K562 (cell line): ENCODE measurements around the gene SOX6. TPM values are rescaled to one million over a fixed set of nuclear protein-coding genes. Genes with fewer than 3 reads are reported as not detected.

Source experiments
- ATF6 ChIP-seq: sonication (generic); formaldehyde crosslinking; IDR thresholded peaks from 2 replicates; pipeline ENCODE4 v1.4.0; 2020; ENCODE audit warnings: mild to moderate bottlenecking, missing genetic modification reagents
- BACH1 ChIP-seq: fragments of 200-800 bp; sonication (Bioruptor generic); IDR thresholded peaks from 2 replicates; pipeline ENCODE4 v1.6.1; 2016; ENCODE audit warnings: missing genetic modification characterization, missing compliant biosample characterization
- HEY1 ChIP-seq: fragments of 250-450 bp; sonication (Bioruptor Pico); IDR thresholded peaks from 2 replicates; pipeline ENCODE4 v1.5.0; 2020; ENCODE audit warnings: mild to moderate bottlenecking, moderate library complexity, borderline replicate concordance
- MBD1 ChIP-seq: fragments of 250-450 bp; sonication (Bioruptor Pico); IDR thresholded peaks from 2 replicates; pipeline ENCODE4 v1.8.0; 2022; ENCODE audit warnings: inconsistent platforms
- ZNF146 ChIP-seq: IDR thresholded peaks from one replicate; pipeline ENCODE4 v1.6.1; 2018; ENCODE audit warnings: missing compliant biosample characterization; ENCODE audit not compliant: unreplicated experiment
- ZNF212 ChIP-seq: fragments of 450-650 bp; formaldehyde crosslinking; IDR thresholded peaks from 2 replicates; pipeline ENCODE4 v1.4.0; 2020; ENCODE audit warnings: mild to moderate bottlenecking
- ZNF274 ChIP-seq: IDR thresholded peaks from 2 replicates; pipeline ENCODE4 v1.6.1; 2011; ENCODE audit warnings: low read depth, mild to moderate bottlenecking, low read length, moderate library complexity, borderline replicate concordance
- ZNF445 ChIP-seq: fragments of 250-450 bp; sonication (Bioruptor Pico); IDR thresholded peaks from 2 replicates; pipeline ENCODE4 v1.4.0; 2020; ENCODE audit warnings: low read depth, mild to moderate bottlenecking, moderate library complexity
- ZNF695 ChIP-seq: fragments of 450-650 bp; formaldehyde crosslinking; IDR thresholded peaks from 2 replicates; pipeline ENCODE4 v1.4.0; 2020; ENCODE audit warnings: mild to moderate bottlenecking, moderate library complexity
- polyA plus RNA-seq, 8 experiments: library from polyadenylated mRNA; depleted of rRNA in 4 of 8; stranded (reverse) in 5 of 8; unstranded in 3 of 8; fragments of >200 nt; fragmentation: Nextera tagmentation in 2 of 8; fragmentation: Illumina TruSeq in 1 of 8; extraction: Ambion mirVana in 2 of 8; extraction: Trizol in 1 of 8; gene quantifications; 2 replicates each; pipeline versions ENCODE4 v1.2.1 to v1.2.3, GENCODE V29; 2011 to 2014; ENCODE audit warnings: inconsistent platforms in 1 of 8, missing spikeins in 1 of 8
- total RNA-seq, 7 experiments: library from RNA; depleted of rRNA in 6 of 7; stranded (reverse); fragments of >200 nt in 6 of 7; fragmentation: Illumina TruSeq in 2 of 7; extraction: Trizol in 2 of 7; gene quantifications; 2 replicates each; pipeline versions ENCODE4 v1.2.1 to v1.2.3, GENCODE V29; 2011 to 2021; ENCODE audit warnings: low replicate concordance in 1 of 7
- TF ChIP-seq, protein P1 (sequence below), 2 experiments: fragments of 450-650 bp in 1 of 2; sonication (generic) in 1 of 2; formaldehyde crosslinking in 1 of 2; IDR thresholded peaks; 2 replicates each; pipeline versions ENCODE4 v1.7.1 to v1.9.0; 2016 to 2022; ENCODE audit warnings: inconsistent platforms in 1 of 2, mild to moderate bottlenecking in 1 of 2, missing genetic modification reagents in 1 of 2
- TF ChIP-seq, protein P2 (sequence below): sonication (generic); formaldehyde crosslinking; IDR thresholded peaks from 2 replicates; pipeline ENCODE4 v1.9.0; 2022; ENCODE audit warnings: mild to moderate bottlenecking, missing genetic modification reagents
- TF ChIP-seq, protein P3 (sequence below): sonication (generic); formaldehyde crosslinking; IDR thresholded peaks from 2 replicates; pipeline ENCODE4 v1.8.0; 2022; ENCODE audit warnings: mild to moderate bottlenecking, missing genetic modification reagents, borderline replicate concordance

Gene SOX6
- total and polyA plus RNA-seq, 9 of the 15 experiments (the other 6 are each of a cell fraction or from before 2014, with no cell fraction given): 0.89 to 8.7 (median 5.7) TPM

DNA sequence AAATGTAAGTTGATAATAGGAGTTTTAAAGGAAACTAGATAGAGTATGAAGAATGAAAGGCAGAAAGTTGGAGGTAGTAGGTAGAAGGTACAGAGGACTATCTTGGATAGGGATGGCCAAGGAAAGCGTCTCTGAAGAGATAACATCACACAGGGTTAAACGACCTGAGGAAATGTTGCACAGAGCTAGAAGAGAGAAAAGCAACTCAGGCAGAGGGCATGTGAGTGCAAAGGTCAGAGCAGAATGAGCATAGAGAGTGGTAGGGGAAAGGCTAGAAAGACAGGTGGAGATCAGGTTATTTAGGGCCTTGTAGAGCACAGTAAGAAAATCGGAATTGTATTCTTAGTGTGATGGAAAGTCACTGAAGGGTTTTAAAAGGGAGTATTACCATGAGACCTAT lies 232.0 kb downstream of the SOX6 start (continued):
- TF ChIP-seq, protein P1, sequence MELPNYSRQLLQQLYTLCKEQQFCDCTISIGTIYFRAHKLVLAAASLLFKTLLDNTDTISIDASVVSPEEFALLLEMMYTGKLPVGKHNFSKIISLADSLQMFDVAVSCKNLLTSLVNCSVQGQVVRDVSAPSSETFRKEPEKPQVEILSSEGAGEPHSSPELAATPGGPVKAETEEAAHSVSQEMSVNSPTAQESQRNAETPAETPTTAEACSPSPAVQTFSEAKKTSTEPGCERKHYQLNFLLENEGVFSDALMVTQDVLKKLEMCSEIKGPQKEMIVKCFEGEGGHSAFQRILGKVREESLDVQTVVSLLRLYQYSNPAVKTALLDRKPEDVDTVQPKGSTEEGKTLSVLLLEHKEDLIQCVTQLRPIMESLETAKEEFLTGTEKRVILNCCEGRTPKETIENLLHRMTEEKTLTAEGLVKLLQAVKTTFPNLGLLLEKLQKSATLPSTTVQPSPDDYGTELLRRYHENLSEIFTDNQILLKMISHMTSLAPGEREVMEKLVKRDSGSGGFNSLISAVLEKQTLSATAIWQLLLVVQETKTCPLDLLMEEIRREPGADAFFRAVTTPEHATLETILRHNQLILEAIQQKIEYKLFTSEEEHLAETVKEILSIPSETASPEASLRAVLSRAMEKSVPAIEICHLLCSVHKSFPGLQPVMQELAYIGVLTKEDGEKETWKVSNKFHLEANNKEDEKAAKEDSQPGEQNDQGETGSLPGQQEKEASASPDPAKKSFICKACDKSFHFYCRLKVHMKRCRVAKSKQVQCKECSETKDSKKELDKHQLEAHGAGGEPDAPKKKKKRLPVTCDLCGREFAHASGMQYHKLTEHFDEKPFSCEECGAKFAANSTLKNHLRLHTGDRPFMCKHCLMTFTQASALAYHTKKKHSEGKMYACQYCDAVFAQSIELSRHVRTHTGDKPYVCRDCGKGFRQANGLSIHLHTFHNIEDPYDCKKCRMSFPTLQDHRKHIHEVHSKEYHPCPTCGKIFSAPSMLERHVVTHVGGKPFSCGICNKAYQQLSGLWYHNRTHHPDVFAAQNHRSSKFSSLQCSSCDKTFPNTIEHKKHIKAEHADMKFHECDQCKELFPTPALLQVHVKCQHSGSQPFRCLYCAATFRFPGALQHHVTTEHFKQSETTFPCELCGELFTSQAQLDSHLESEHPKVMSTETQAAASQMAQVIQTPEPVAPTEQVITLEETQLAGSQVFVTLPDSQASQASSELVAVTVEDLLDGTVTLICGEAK (IDR thresholded peaks at IDR 0.05): no peak
- TF ChIP-seq, protein P1 (CRISPR knock-in tag; IDR thresholded peaks at IDR 0.05): no peak
- TF ChIP-seq HEY1 (CRISPR knock-in tag): no peak
- TF ChIP-seq, protein P2, sequence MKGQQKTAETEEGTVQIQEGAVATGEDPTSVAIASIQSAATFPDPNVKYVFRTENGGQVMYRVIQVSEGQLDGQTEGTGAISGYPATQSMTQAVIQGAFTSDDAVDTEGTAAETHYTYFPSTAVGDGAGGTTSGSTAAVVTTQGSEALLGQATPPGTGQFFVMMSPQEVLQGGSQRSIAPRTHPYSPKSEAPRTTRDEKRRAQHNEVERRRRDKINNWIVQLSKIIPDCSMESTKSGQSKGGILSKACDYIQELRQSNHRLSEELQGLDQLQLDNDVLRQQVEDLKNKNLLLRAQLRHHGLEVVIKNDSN (CRISPR knock-in tag): no peak
- no peak for TF ChIP-seq ZNF212 (CRISPR knock-in tag)
- no peak for TF ChIP-seq ZNF445
- TF ChIP-seq ZNF695: no peak
- TF ChIP-seq ZNF146: no peak
- no peak for TF ChIP-seq BACH1 (tag)
- no peak for TF ChIP-seq MBD1 (CRISPR knock-in tag)
- no peak for TF ChIP-seq ATF6 (CRISPR knock-in tag)
- TF ChIP-seq, protein P3, sequence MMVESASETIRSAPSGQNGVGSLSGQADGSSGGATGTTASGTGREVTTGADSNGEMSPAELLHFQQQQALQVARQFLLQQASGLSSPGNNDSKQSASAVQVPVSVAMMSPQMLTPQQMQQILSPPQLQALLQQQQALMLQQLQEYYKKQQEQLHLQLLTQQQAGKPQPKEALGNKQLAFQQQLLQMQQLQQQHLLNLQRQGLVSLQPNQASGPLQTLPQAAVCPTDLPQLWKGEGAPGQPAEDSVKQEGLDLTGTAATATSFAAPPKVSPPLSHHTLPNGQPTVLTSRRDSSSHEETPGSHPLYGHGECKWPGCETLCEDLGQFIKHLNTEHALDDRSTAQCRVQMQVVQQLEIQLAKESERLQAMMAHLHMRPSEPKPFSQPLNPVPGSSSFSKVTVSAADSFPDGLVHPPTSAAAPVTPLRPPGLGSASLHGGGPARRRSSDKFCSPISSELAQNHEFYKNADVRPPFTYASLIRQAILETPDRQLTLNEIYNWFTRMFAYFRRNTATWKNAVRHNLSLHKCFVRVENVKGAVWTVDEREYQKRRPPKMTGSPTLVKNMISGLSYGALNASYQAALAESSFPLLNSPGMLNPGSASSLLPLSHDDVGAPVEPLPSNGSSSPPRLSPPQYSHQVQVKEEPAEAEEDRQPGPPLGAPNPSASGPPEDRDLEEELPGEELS (CRISPR knock-in tag): no peak
- no peak for TF ChIP-seq ZNF274
